GM12878 (cell line): ENCODE results near the gene MMP24. TPM values are rescaled to one million over a fixed set of nuclear protein-coding genes. Genes with fewer than 3 reads are reported as not detected.

Experiments used
- ATAC-seq: fragments of 200-7000 bp; cut with Tn5 transposase; 3 replicates; pipeline ENCODE4 v1.9.1; 2020; ENCODE audit warnings: mild to moderate bottlenecking, moderate library complexity
- Bru-seq: library from RNA; stranded (reverse); fragments of 400-500 nt; gene quantifications from one replicate; lab custom pipeline; 2021; lab: Mats Ljungman, UMichigan
- BruChase-seq, 2 experiments: library from RNA; stranded (reverse); fragments of 400-500 nt; gene quantifications; one replicate each; lab custom pipeline; 2021; lab: Mats Ljungman, UMichigan
- BruUV-seq: library from RNA; stranded (reverse); fragments of 400-500 nt; replicated peaks from 2 replicates; lab custom pipeline; 2021; lab: Mats Ljungman, UMichigan
- CTCF ChIA-PET: fragments of 300-600 bp; sonication (Branson Sonifier 250); formaldehyde crosslinking; extraction: SDS; loops from one replicate; lab custom pipeline; 2021; ENCODE audit warnings: inconsistent platforms; lab: Yijun Ruan, JAX
- POLR2A ChIA-PET: fragments of 350-600 bp; formaldehyde crosslinking; extraction: SDS; loops from one replicate; lab custom pipeline; 2021; ENCODE audit warnings: inconsistent platforms; lab: Charles Lee
- RAD21 ChIA-PET: fragments of 300-600 bp; sonication (Branson Sonifier 250); formaldehyde crosslinking; loops from one replicate; lab custom pipeline; 2023; ENCODE audit warnings: antibody characterized with exemption; ENCODE audit not compliant: unreplicated experiment; lab: Charles Lee
- SMC1A ChIA-PET: fragments of 300-600 bp; sonication (Branson Sonifier 250); formaldehyde crosslinking; loops from one replicate; lab custom pipeline; 2023; ENCODE audit not compliant: unreplicated experiment, uncharacterized antibody; lab: Charles Lee
- DNase-seq: peaks from one replicate; pipeline ENCODE4 v3.0.0-alpha.2; 2011; ENCODE audit warnings: low read depth, low spot score
- FAIRE-seq: peaks from 3 replicates; lab custom pipeline; 2011; peaks lifted over from hg19 to GRCh38; lab: Jason Lieb, UNC
- H2AFZ ChIP-seq: 2 replicates; pipeline ENCODE4 v1.6.0; 2011; ENCODE audit warnings: low read depth, low read length, control low read depth; ENCODE audit not compliant: control insufficient read depth
- H3K27ac ChIP-seq: 2 replicates; pipeline ENCODE4 v1.5.1; 2011; ENCODE audit warnings: control low read depth; ENCODE audit not compliant: control insufficient read depth, insufficient read depth
- H3K27me3 ChIP-seq, 2 experiments: replicated peaks in 1 of 2; 2 replicates each; pipeline versions ENCODE4 v1.6.0 to v1.6.1; 2011; ENCODE audit warnings: low read length in 1 of 2; ENCODE audit not compliant: control insufficient read depth in 2 of 2, insufficient read depth in 2 of 2
- H3K36me3 ChIP-seq, 2 experiments: 2 replicates each; pipeline ENCODE4 v1.5.1; 2011; ENCODE audit warnings: low read length in 1 of 2; ENCODE audit not compliant: control insufficient read depth in 2 of 2, insufficient read depth in 2 of 2
- H3K4me1 ChIP-seq: 2 replicates; pipeline ENCODE4 v1.6.1; 2011; ENCODE audit warnings: mild to moderate bottlenecking, low read length, moderate library complexity, mixed read lengths; ENCODE audit not compliant: control insufficient read depth, insufficient read depth
- H3K4me2 ChIP-seq: 2 replicates; pipeline ENCODE4 v1.6.0; 2011; ENCODE audit warnings: control low read depth; ENCODE audit not compliant: control insufficient read depth, insufficient read depth
- H3K4me3 ChIP-seq: fragments of 200-600 bp; sonication (generic); 2 replicates; pipeline ENCODE4 v1.5.1; 2016
- H3K79me2 ChIP-seq: 2 replicates; pipeline ENCODE4 v1.6.0; 2011; ENCODE audit warnings: low read length; ENCODE audit not compliant: control insufficient read depth, insufficient read depth
- H3K9ac ChIP-seq: 2 replicates; pipeline ENCODE4 v1.8.0; 2011; ENCODE audit warnings: low read length, control low read depth, mixed read lengths; ENCODE audit not compliant: control insufficient read depth, insufficient read depth
- H3K9me3 ChIP-seq: replicated peaks from 3 replicates; pipeline ENCODE4 v1.5.1; 2011; ENCODE audit warnings: mild to moderate bottlenecking, low read length; ENCODE audit not compliant: control insufficient read depth, insufficient read depth
- H4K20me1 ChIP-seq: 2 replicates; pipeline ENCODE4 v1.6.0; 2011; ENCODE audit not compliant: control insufficient read depth, insufficient read depth
- CHD2 ChIP-seq: IDR thresholded peaks from 2 replicates; pipeline ENCODE4 v1.6.1; 2011; ENCODE audit warnings: low read depth, low read length, improper control_type of control experiment, borderline replicate concordance
- FOXK2 ChIP-seq: fragments of 450-650 bp; IDR thresholded peaks from 2 replicates; pipeline ENCODE4 v1.6.1; 2017; ENCODE audit warnings: mild to moderate bottlenecking, moderate library complexity
- WGBS: methylation state at CpG from one replicate; pipeline ENCODE4 v1.1.6; 2016; ENCODE audit warnings: low lambda C conversion rate; ENCODE audit not compliant: insufficient replicate concordance, insufficient coverage; ENCODE audit errors: missing lambda C conversion rate; 5-methylcytosine and 5-hydroxymethylcytosine counted together
- in situ Hi-C: fragments of 300-500 bp; cut with MboI; formaldehyde crosslinking; loops from 9 replicates; pipeline ENCODE4 v1.14.3; 2018; ENCODE audit warnings: mixed read lengths
- intact Hi-C: fragments of 100-400 bp; cut with micrococcal nuclease; formaldehyde crosslinking; loops from one replicate; pipeline ENCODE4 v1.14.2; 2022; ENCODE audit not compliant: unreplicated experiment
- long read RNA-seq, 2 experiments: library from polyadenylated mRNA; unstranded; transcript quantifications; one replicate each; pipeline ENCODE4 v2.0.0, GENCODE V29; 2019 to 2020
- polyA minus RNA-seq, 3 experiments: library from RNA; depleted of rRNA, polyadenylated mRNA; stranded (reverse); fragments of >200 nt; gene quantifications; 2 replicates each; pipeline ENCODE4 v1.2.3, GENCODE V29; 2011
- polyA plus RNA-seq, 11 experiments: library from polyadenylated mRNA; depleted of rRNA in 4 of 11; unstranded in 6 of 11; stranded (reverse) in 5 of 11; fragments of >200 nt; fragmentation: Nextera tagmentation in 4 of 11; fragmentation: Illumina TruSeq in 1 of 11; extraction: Ambion mirVana in 4 of 11; extraction: Trizol in 1 of 11; gene quantifications; 1 replicate in 1 of 11; 2 replicates in 10 of 11; pipeline versions ENCODE4 v1.2.1 to v1.2.3, GENCODE V29; 2011 to 2016; ENCODE audit warnings: inconsistent platforms in 2 of 11, missing spikeins in 2 of 11, low read depth in 1 of 11
- total RNA-seq, 4 experiments: library from RNA; depleted of rRNA in 3 of 4; stranded (reverse); fragments of >200 nt in 3 of 4; fragmentation: Illumina TruSeq in 1 of 4; extraction: Trizol in 1 of 4; gene quantifications; 2 replicates each; pipeline versions ENCODE4 v1.2.1 to v1.2.3, GENCODE V29; 2013 to 2021
- TF ChIP-seq, protein P1 (sequence below): fragments of 450-650 bp; IDR thresholded peaks from 2 replicates; pipeline ENCODE4 v1.6.1; 2017; ENCODE audit warnings: mild to moderate bottlenecking, moderate library complexity
- TF ChIP-seq, protein P2 (sequence below): fragments of 150-350 bp; IDR thresholded peaks from 2 replicates; pipeline ENCODE4 v1.6.1; 2016; ENCODE audit warnings: low read depth, low read length

MMP24 gene
- total RNA-seq (2013; cell fraction: nucleolus; rRNA removed), result not detected in 2 replicates
- total RNA-seq (2014; rRNA removed) (not detected in 2 replicates), total RNA-seq (2014; rRNA removed; fragmentation: Illumina TruSeq; extraction: Trizol) (not detected in 2 replicates), total RNA-seq (2021) (not detected in 2 replicates), polyA plus RNA-seq (2011; rRNA removed) (0.01 TPM in 1 of 2 replicates, not detected in the other), polyA plus RNA-seq (2014; fragmentation: Illumina TruSeq; extraction: Trizol) (0.01 TPM in 1 of 2 replicates, not detected in the other), polyA plus RNA-seq (2014; fragmentation: Nextera tagmentation; extraction: Ambion mirVana) (under 1 TPM; 0.02 to 0.04 TPM), polyA plus RNA-seq (2014; rRNA removed) (0.03 TPM in 1 of 2 replicates, not detected in the other), polyA plus RNA-seq (2016; fragmentation: Nextera tagmentation; extraction: Ambion mirVana) (under 1 TPM; 0.06 to 0.11 TPM), polyA minus RNA-seq (2011; rRNA and poly(A)+ RNA removed) (not detected in 2 replicates), Bru-seq, nascent RNA (percentile 7 among the genes with signal in this experiment), BruChase-seq, experiment 1, labeled RNA remaining after a 6-hour chase (percentile 2 among the genes with signal in this experiment), BruChase-seq, experiment 2, labeled RNA remaining after a 2-hour chase (percentile 7 among the genes with signal in this experiment)
- polyA plus RNA-seq (2011; ENCODE audit: low read depth), result 0.12 TPM
- not detected in 2 replicates for polyA plus RNA-seq (2011; cell fraction: cytosol; rRNA removed)
- not detected in 2 replicates for polyA plus RNA-seq (2011; cell fraction: nucleus; rRNA removed)
- 0.21 and 0.27 TPM in 2 replicates for polyA plus RNA-seq (2012)
- polyA minus RNA-seq (2011; cell fraction: cytosol; rRNA and poly(A)+ RNA removed), result not detected in 2 replicates
- polyA minus RNA-seq (2011; cell fraction: nucleus; rRNA and poly(A)+ RNA removed), result not detected in 2 replicates
- long read RNA-seq, experiment 1, partial matches to known transcripts, result 0 of 1 reads
- long read RNA-seq, experiment 1, other reads (novel, unspliced or antisense), result 1 of 1 reads
- long read RNA-seq, experiment 2, partial matches to known transcripts, result 0 of 9 reads
- long read RNA-seq, experiment 2, other reads (novel, unspliced or antisense), result 9 of 9 reads

- Histone ChIP-seq H3K79me2 (no peaks in the 10 kb centered on the region), H3K4me2 (peak within 1 kb of the TSS; percentile 22; the same call in 1 of the 2 replicates), H3K36me3 (no peaks in the 10 kb centered on the region), H2AFZ (no peak within 1 kb of the TSS), H3K27ac (no peak within 1 kb of the TSS), H3K4me3 (no peak within 1 kb of the TSS), H3K4me1 (no peaks in the 10 kb centered on the region), H4K20me1 (no peaks in the 10 kb centered on the region), H3K9ac (no peak within 1 kb of the TSS), H3K27me3 (peaks cover 5 to 22% of the 10 kb centered on the region in 2 experiments), H3K9me3 (no peaks in the 10 kb centered on the region)
- TF ChIP-seq CHD2 (no peak), FOXK2 (no peak)
- TF ChIP-seq, protein P1, sequence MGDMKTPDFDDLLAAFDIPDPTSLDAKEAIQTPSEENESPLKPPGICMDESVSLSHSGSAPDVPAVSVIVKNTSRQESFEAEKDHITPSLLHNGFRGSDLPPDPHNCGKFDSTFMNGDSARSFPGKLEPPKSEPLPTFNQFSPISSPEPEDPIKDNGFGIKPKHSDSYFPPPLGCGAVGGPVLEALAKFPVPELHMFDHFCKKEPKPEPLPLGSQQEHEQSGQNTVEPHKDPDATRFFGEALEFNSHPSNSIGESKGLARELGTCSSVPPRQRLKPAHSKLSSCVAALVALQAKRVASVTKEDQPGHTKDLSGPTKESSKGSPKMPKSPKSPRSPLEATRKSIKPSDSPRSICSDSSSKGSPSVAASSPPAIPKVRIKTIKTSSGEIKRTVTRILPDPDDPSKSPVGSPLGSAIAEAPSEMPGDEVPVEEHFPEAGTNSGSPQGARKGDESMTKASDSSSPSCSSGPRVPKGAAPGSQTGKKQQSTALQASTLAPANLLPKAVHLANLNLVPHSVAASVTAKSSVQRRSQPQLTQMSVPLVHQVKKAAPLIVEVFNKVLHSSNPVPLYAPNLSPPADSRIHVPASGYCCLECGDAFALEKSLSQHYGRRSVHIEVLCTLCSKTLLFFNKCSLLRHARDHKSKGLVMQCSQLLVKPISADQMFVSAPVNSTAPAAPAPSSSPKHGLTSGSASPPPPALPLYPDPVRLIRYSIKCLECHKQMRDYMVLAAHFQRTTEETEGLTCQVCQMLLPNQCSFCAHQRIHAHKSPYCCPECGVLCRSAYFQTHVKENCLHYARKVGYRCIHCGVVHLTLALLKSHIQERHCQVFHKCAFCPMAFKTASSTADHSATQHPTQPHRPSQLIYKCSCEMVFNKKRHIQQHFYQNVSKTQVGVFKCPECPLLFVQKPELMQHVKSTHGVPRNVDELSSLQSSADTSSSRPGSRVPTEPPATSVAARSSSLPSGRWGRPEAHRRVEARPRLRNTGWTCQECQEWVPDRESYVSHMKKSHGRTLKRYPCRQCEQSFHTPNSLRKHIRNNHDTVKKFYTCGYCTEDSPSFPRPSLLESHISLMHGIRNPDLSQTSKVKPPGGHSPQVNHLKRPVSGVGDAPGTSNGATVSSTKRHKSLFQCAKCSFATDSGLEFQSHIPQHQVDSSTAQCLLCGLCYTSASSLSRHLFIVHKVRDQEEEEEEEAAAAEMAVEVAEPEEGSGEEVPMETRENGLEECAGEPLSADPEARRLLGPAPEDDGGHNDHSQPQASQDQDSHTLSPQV, result no peak
- TF ChIP-seq, protein P2, sequence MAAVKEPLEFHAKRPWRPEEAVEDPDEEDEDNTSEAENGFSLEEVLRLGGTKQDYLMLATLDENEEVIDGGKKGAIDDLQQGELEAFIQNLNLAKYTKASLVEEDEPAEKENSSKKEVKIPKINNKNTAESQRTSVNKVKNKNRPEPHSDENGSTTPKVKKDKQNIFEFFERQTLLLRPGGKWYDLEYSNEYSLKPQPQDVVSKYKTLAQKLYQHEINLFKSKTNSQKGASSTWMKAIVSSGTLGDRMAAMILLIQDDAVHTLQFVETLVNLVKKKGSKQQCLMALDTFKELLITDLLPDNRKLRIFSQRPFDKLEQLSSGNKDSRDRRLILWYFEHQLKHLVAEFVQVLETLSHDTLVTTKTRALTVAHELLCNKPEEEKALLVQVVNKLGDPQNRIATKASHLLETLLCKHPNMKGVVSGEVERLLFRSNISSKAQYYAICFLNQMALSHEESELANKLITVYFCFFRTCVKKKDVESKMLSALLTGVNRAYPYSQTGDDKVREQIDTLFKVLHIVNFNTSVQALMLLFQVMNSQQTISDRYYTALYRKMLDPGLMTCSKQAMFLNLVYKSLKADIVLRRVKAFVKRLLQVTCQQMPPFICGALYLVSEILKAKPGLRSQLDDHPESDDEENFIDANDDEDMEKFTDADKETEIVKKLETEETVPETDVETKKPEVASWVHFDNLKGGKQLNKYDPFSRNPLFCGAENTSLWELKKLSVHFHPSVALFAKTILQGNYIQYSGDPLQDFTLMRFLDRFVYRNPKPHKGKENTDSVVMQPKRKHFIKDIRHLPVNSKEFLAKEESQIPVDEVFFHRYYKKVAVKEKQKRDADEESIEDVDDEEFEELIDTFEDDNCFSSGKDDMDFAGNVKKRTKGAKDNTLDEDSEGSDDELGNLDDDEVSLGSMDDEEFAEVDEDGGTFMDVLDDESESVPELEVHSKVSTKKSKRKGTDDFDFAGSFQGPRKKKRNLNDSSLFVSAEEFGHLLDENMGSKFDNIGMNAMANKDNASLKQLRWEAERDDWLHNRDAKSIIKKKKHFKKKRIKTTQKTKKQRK, result no peak
- BruUV-seq, result no TSS peak
- no peak for ATAC-seq
- whole genome bisulfite sequencing, result 3% methylated on average over 13 of the region's 70 CpGs
- DNase-seq, result no peak
- ChIA-PET RAD21 (no interaction called here), SMC1A (no interaction called here), CTCF (interaction anchor here (1.0 kb wide), 1 partner anchor 81 kb away, joined by 3 read pairs; no protein-coding TSS in a partner anchor), POLR2A (interaction anchor here (0.7 kb wide), 1 partner anchor 44 kb away, joined by 4 read pairs; no protein-coding TSS in a partner anchor)
- FAIRE-seq, result no peak
- in situ Hi-C loops (no loop called here), intact Hi-C loops (no loop called here)
Observed at GRCh38 chr20:35226126-35226883, at the start of gene MMP24. MMP24 (plus strand) TSS chr20:35226690; CDS start chr20:35226739, 49 bp downstream.
